Measurements from ENCODE around the gene TMEM94.
"Not testable (repeated sequence)": the region's sequence is repeated elsewhere in the genome, so short reads cannot be mapped to it uniquely, and the experiment has no call there.

The TMEM94 gene

GRCh38 chr17:75476752-75477489 is 20.5 kb downstream of the TMEM94 start:
- no peak for DNase-seq (ENCODE audit: low read depth in 2 of 2)

GRCh38 chr17:75477490-75477862 is 21.0 kb downstream of the TMEM94 start:
- not testable (repeated sequence) for DNase-seq (ENCODE audit: low read depth in 2 of 2)

DNA sequence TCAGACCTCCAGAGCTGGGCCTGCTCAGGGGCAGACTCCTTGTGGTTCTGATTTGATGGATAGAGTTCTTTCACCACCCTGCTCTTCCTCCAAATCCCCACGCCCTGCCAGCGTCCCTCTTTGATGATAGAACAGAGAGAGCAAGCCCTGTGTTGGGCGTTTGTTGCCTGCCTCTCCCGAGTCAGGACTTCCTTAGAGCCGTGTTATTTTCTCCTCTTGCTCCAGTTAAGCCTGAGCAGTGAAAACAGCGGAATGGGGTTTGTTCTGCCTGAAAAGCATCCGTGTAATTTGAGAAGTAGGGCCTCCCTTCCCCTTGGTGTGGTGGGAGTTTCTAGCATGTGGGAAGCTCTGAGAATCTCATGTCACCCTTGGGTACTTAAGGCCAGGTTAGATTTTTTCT is 22.1 kb downstream of the TMEM94 start:
- DNase-seq (ENCODE audit: low read depth in 2 of 2), result no peak

- no peak for DNase-seq (ENCODE audit: low read depth in 2 of 2)
These were observed 23.8 kb downstream of the TMEM94 start for GRCh38 chr17:75480281-75480680.

DNA sequence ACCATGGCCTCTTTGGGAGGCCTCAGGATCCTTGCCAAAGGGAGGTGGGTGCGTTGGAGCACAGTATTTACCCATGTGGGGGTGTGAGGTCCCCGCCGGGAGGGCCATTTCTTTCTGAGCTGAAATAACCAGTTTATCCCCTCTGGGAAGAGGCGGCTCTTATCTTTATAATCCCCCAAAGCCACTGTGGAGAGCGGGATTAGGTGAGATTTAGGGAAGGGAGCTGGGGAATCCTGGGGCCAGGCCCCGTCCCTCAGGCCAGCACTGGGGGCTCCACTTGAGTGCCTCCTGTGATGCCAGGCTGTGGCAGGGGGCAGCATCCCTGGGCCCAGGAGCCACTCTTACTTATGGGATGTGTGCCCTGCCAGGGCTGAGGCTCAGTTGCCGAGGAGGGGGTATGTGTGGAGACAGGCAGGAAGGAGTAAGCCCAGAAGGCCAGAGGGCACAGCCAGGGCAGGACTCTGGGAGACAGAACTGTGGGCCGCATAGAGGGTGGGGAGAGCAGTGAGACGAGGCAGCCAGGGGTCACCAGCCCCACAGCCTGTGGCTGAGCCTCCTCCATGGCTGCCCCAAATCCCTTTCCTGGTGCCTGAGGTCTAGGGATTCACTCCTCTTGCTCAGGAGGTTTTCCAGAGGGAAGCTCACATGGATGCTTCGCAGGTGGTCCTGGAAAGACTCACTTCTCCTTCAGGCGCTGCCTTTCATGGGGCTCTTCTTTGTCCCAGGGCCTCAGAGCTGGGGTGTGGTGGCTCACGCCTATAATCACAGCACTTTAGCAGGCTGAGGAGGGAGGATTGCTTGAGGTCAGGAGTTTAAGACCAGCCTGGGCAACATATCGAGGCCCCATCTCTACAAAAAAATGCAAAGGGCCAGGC is 25.0 kb downstream of the TMEM94 start:
- DNase-seq (ENCODE audit: low read depth in 2 of 2), result no peak

GRCh38 chr17:75482098-75482942 is 25.9 kb downstream of the TMEM94 start:
- DNase-seq (ENCODE audit: low read depth in 2 of 2), result no peak

DNA sequence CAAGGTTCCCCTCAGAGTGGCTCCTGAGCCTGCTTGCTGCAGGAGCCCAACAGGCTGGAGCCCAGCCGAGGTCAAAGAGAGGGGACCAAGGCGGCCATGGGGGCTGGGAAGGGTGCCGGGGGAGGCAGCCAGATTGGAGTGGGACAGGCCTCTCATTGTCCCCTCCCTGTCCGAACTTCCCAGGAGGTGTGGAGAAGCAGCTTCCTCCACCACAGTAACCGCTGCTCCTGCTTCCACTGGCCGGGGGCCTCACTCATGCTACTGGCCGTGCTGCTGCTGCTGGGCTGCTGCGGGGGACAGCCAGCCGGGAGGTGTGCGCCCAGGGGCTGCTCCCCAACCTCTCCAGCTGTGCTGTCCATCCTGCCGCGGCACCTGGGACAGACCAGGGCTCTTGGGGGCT is 29.3 kb downstream of the TMEM94 start:
- no peak for DNase-seq (ENCODE audit: low read depth in 2 of 2)

DNA sequence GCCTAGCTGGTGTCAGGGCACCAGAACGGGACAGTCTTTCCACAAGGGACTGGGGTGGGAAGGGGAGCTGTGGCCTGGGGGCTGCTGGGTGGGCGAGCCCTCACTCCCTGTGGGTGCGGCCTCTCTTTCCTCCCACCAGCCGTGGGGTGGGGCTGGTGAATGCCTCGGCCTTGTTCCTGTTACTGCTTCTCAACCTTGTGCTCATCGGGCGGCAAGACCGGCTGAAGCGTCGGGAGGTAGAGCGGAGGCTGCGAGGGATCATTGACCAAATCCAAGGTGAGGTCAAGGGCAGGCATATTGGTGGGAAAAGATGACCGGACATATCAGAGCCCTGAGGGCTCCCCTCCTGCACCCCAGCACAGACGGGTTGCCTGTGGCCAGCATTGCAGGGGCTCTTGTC is 29.7 kb downstream of the TMEM94 start:
- DNase-seq (ENCODE audit: low read depth in 2 of 2), result no peak

GRCh38 chr17:75486951-75487350 is 30.5 kb downstream of the TMEM94 start:
- no peak for DNase-seq (ENCODE audit: low read depth in 2 of 2)

GRCh38 chr17:75487351-75488070 is 31.1 kb downstream of the TMEM94 start:
- DNase-seq (ENCODE audit: low read depth in 2 of 2), result peak; percentile 13 to 14

DNA sequence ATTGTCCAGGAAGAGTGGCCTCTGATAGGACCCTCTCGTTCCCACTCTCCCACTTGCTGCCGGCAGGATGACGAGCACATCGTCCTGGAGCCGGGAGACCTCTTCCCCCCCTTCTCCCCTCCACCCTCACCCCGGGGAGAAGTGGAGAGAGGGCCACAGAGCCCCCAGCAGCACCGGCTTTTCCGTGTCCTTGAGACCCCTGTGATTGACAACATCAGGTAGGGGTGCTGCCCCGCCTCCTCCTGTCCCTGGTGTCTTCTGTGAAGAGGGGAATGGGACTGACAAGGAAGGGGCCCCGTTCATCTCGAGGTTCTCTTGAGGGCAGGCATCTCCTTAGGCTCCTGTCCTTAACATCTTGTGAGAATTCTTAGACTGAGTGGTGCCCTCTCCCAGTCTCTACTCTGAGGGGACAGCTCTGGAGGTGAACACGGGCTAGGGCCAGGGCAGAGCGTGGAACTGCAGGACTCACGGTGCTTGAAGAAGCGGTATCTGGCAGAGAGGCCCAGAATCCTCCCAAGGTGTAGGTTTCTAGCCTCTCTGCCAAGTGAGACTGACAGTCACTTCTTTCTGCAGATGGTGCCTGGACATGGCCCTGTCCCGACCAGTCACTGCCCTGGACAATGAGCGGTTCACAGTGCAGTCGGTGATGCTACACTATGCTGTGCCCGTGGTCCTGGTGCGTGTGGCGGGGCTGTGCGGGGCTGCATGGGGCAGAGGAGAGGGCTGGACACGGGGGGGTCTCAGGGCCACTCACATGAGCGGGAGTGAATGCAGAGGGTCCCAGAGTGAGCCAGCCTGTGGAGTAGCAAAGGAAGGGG is 32.5 kb downstream of the TMEM94 start:
- DNase-seq (ENCODE audit: low read depth in 2 of 2), result no peak

DNA sequence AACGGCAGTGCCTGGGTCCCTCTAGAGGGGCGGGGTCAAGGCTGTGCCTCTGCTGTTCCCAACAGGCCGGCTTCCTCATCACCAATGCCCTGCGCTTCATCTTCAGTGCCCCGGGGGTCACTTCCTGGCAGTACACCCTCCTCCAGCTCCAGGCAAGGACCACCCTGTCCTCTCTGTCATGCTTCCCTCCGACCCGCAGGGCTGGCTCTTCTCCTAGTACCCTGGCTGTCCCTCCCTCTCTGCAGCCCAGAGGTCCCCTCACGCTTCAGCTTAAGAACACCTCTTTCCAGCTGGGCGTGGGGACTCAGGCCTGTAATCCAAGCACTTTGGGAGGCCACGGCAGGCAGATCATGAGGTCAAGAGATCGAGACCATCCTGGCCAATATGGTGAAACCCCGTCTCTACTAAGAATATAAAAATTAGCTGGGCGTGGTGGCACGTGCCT is 33.1 kb downstream of the TMEM94 start:
- no peak for DNase-seq (ENCODE audit: low read depth in 2 of 2)

DNA sequence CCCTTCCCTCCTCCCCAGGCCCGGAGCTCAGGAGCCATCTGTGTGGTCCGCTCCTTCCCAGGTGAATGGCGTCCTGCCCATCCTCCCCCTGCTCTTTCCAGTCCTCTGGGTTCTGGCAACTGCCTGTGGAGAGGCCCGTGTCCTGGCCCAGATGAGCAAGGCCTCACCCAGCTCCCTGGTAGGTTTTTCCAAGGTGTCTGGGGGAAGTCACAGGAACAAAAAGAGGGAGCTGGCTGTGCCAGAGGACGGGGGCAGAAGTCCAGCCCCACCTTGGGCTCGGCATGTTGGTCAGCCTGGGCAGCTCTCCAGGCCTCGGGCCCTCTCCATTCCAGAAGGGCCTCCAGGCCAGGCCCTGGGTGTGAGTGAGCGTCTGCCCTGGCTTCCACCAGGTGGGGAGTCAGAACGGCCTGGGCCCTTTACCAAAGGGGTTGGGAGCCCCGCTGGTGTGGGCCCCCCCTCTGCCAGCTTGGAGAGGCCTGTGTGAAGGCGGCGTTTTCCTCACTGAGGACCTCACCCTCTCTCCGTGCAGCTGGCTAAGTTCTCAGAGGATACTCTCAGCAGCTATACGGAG is 33.8 kb downstream of the TMEM94 start:
- DNase-seq (ENCODE audit: low read depth in 2 of 2), result no peak

DNA sequence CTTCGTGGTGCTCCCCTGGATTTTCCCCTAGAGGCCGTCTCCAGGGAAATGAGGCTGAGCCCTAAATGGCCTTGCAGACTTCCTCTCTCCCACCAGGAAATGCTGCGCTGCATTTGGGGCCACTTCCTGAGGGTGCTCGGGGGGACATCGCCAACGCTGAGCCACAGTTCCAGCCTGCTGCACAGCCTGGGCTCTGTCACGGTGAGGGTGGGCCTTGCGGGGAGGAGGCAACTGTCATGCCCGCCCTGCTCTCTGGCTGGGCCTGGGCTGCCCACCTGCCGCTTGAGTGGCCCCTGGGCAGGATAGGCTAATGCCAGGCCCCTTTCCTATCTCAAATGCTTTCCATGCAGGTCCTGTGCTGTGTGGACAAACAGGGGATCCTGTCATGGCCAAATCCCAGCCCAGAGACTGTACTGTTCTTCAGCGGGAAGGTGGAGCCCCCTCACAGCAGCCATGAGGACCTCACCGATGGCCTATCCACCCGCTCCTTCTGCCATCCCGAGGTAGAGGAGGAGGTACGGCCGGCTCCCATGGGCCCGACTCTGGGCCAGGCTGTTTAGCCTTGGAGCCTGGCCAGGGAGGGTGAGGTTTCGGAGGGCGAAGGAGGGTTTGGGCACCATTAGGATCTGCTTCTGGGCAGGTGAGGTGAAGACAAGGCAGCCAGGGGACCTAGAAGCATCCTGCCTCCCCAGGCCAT is 34.7 kb downstream of the TMEM94 start:
- no peak for DNase-seq (ENCODE audit: low read depth in 2 of 2)

GRCh38 chr17:75491680-75492079 is 35.2 kb downstream of the TMEM94 start:
- DNase-seq (ENCODE audit: low read depth in 2 of 2), result no peak

DNA sequence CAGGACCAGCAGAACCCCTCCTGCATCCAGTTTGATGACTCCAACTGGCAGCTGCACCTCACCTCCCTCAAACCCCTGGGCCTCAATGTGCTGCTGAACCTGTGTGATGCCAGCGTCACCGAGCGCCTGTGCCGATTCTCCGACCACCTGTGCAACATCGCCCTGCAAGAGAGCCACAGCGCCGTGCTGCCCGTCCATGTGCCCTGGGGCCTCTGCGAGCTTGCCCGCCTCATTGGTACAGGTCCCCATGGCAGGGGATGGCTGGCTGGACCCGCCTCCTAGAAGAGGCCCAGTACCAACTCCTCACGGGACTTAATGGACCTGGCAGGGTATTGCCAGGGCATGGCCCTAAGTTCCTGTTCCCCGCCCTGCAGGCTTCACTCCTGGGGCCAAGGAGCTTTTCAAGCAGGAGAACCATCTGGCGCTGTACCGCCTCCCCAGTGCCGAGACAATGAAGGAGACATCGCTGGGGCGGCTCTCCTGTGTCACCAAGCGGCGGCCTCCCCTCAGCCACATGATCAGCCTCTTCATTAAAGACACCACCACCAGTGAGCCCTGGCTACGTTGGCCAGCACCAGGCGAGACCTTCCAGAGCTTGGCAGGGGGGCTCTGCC is 36.2 kb downstream of the TMEM94 start:
- no peak for DNase-seq (ENCODE audit: low read depth in 2 of 2)

GRCh38 chr17:75493476-75494129 is 37.2 kb downstream of the TMEM94 start:
- no peak for DNase-seq (ENCODE audit: low read depth in 2 of 2)

GRCh38 chr17:75494326-75494877 is 38.0 kb downstream of the TMEM94 start:
- no peak for DNase-seq (ENCODE audit: low read depth in 2 of 2)

Measured in activated CD8-positive, alpha-beta memory T cell treated with anti-CD3 and anti-CD28 coated beads for 4 hours (primary cell).